Tibial nerve (tissue), 4 donors: ENCODE measurements around the gene MARCHF3.

Experiments used
- EP300 ChIP-seq, 2 donors: sonication (generic); formaldehyde crosslinking; IDR thresholded peaks; one replicate each; pipeline ENCODE4 v1.6.1; 2017; ENCODE audit warnings: antibody characterized with exemption in 2 of 2, mild to moderate bottlenecking in 1 of 2
- POLR2A ChIP-seq, 2 donors: fragments of 450-650 bp; IDR thresholded peaks; one replicate each; pipeline ENCODE4 v1.6.1; 2017; ENCODE audit warnings: antibody characterized with exemption in 2 of 2, mild to moderate bottlenecking in 2 of 2, moderate library complexity in 2 of 2
- TF ChIP-seq, protein P1 (sequence below), 5 experiments: fragments of 200-600 bp in 3 of 5; fragments of 450-650 bp in 2 of 5; sonication (generic) in 3 of 5; IDR thresholded peaks; one replicate each; pipeline ENCODE4 v1.5.1; 2016 to 2019; ENCODE audit warnings: antibody characterized with exemption in 5 of 5, mild to moderate bottlenecking in 3 of 5, moderate library complexity in 2 of 5

DNA sequence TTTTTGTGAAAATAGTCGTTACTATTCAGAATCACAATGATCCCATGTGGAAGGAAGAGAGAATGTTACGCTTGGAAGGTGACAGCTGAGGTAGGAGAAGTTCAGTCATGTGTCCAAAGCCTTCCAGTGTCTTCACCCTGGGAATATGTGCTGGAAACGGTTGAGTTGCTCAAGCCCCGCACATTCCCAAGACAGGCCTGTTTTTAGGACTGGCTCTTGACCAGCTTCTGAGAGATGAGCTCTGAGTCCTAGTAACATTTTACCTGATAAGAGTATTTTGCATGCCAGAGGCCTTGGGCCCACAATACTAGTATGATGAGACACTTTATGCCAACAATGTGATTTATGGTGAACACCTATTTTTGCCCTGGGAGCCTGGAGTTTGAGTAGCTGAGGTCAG lies 151.7 kb downstream of the MARCHF3 start:
- TF ChIP-seq EP300 (IDR thresholded peaks at IDR 0.05), result no peak
- TF ChIP-seq, protein P1, sequence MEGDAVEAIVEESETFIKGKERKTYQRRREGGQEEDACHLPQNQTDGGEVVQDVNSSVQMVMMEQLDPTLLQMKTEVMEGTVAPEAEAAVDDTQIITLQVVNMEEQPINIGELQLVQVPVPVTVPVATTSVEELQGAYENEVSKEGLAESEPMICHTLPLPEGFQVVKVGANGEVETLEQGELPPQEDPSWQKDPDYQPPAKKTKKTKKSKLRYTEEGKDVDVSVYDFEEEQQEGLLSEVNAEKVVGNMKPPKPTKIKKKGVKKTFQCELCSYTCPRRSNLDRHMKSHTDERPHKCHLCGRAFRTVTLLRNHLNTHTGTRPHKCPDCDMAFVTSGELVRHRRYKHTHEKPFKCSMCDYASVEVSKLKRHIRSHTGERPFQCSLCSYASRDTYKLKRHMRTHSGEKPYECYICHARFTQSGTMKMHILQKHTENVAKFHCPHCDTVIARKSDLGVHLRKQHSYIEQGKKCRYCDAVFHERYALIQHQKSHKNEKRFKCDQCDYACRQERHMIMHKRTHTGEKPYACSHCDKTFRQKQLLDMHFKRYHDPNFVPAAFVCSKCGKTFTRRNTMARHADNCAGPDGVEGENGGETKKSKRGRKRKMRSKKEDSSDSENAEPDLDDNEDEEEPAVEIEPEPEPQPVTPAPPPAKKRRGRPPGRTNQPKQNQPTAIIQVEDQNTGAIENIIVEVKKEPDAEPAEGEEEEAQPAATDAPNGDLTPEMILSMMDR (IDR thresholded peaks at IDR 0.05), result no peak
- TF ChIP-seq POLR2A (IDR thresholded peaks at IDR 0.05), result no peak
